GM04504 (cell line): ENCODE data around the gene CCDC102B.
A peak's percentile ranks its signal among the peaks of the same experiment; 100 is the strongest.

Experiments used
- DNase-seq: peaks from one replicate; pipeline ENCODE4 v3.0.0-alpha.2; 2012; ENCODE audit warnings: low read depth

Gene CCDC102B

GRCh38 chr18:69088973-69089372 is 291.1 kb downstream of the CCDC102B start:
- DNase-seq: no peak

GRCh38 chr18:69097349-69097748 is 299.5 kb downstream of the CCDC102B start:
- no peak for DNase-seq

DNA sequence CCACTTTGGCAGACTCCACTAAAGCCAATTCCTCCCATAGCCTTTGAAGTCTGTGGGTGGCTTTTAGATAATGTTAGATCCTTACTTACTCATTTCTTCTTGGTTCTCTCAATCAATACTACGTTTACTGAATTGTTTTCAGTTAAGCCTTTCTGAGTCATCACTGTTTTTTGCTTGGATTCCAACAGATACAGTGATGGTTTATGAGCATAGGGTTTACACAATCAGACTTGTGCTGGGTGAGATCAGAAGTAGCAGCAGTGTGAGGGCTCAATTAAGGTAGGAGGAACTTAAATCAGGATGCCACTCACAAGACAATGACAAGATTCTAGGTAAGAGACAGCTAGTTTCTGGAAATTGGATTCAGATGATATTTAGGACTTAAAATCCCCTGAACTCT is 305.1 kb downstream of the CCDC102B start:
- DNase-seq: peak; percentile 41
